HG02973 (cell line): ENCODE results near the gene ISY1.
"Not testable (repeated sequence)": the region's sequence is repeated elsewhere in the genome, so short reads cannot be mapped to it uniquely, and the experiment has no call there.

ENCODE experiments used
- ATAC-seq: cut with Tn5 transposase; IDR thresholded peaks from one replicate; pipeline ENCODE4 v1.9.1; 2021; ENCODE audit warnings: moderate library complexity; ENCODE audit not compliant: unreplicated experiment

The ISY1 gene

DNA sequence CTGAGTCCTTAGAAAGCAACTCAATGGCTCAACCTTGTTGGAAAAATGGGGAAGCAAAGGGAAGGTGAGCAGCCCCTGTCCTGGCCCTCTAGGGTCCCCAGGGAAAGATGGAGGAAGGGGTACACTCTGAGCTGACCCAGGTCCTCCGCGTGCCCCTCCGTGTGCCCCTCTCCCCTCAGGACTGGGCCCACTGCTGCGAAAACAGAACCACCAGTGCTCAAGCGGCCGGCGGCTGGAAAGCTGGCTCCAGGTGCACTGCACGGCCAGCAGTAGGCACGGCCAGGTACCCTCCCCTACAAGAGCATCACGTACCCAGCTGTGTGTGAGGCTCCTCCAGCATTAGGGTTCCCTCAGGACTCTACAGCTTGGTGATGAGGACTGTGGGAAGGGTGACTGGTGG, 65.6 kb downstream of the ISY1 start:
- no peak for ATAC-seq

DNA sequence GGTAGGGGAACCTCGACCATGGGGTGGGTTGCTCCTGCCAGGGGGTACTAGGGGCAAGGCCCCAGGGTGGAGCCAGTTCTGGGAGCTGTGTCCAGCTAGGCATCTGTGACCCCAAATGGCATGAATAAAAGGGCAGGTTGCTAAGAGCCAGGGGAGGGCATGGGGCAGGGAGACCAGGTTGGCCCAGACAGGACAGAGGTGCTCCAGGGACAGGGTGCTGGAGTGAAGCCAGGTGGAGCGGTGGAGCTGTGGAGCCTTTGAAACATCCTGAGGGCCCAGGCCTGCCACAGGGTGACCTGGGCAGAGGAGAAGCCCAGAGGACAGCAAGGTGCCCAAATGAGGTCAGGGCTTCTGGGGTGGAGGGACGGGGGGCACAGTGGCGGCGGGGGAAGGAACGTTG, 72.6 kb downstream of the ISY1 start:
- ATAC-seq: not testable (repeated sequence)

DNA sequence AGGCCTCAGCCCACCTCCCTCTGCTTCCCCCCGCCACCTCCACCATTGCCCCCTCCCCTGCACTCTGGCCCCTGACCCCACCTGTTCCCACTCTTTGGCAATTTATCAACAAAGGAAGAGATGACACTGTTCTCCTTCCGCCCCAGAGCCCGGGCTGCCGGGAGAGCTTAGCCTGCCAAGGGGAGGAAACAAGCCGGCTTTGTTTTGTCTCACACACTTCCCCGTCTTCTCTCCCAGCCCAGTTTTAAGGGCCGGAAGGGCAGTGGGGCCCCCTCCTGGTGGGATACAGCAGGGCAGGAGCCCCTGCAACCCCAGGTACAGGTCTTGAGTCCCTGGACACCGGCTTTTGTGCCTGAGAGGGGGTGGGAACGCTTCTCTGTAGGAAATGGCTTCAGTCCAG, 73.0 kb downstream of the ISY1 start:
- ATAC-seq: not testable (repeated sequence)

DNA sequence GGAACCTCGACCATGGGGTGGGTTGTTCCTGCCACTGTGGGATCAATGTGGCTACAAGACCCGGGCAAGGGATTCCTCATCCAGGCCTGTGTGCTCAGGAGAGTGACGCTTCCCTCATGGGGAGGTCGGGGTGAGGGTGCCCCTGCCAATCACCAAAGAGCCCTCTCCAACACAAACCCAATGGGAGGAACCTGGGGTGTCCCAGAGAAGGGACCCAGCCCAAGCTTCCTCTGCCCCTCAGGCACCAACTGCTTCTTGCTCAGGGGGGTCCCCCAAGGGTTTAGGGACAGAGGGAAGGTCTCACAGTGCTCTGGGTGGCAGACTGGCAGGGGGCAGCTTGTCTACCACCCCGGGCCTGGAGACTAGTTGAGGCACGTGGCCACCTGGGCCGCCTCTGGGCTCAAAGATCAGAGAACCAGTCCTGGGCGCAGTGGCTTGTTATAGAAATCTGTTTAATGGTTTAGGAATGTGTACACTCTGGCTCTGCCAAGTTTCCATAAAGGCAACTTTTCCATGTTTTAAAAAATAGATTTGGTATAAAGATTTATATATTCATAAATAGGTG, 73.6 kb downstream of the ISY1 start:
- no peak for ATAC-seq

DNA sequence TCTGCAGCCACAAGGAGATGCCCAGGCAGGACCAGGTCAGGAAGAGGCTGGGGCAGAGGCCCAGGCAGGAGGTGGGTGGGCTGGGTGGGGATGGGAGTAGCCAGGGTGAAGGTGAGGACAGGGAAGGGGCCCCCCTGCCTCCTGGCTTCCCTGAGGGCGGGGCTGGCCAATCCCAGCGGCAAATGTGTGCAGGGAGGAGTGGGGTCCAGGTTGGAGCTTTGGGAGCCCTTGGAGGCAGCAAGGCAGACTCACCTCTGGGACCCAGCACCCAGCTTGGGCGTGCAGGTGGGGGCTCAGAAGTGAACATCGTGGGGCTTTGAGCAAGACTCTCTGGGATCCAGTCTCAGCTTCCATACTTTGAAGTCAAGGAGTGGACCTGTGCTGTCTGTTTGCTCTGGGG, 75.0 kb downstream of the ISY1 start:
- ATAC-seq: no peak

DNA sequence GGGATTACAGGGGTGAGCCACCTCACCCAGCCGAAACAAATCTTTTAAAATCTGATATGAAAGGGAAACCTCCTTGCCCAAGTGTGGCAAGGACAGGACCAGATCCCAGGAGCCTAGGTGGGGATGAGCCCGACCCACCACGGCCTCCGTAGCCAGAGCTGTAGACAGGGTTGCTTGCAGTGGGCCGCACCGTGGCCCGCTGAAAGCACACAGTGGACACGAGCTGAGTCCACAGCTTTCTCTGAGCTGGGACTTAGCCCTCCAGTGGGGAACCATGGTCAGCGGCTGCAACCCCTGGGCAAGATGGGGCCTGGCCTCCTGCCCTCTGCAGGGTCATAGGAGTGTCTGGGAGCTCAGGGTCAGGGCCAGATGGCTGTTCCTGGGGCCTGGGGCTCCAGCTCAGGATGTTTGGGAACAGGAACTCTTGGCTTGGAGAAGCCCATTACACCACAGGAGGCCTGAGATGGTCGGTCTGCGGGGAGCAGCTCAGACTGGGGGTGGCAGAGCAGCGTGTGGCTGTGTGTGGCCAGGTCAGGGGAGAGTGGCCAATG, 75.6 kb downstream of the ISY1 start:
- no peak for ATAC-seq

DNA sequence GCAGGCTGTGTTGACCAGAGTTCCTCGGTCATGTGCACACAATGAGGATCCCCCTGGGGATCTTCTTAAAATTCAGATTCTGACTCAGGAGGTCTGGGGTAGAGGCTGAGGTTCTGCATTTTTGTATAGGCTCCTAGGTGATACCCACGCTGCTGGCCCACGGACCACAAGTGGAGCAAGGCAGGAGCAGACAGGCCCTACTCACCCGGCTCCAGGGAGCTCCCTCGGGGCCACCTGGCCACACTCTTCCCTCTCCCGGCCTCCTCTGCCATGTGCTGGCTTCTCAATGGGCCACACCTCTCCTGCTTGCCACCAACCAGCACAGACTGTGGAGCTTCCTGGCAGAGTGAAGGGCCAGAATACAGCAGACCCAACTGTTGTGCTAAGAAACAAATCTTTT, 76.4 kb downstream of the ISY1 start:
- ATAC-seq: no peak

DNA sequence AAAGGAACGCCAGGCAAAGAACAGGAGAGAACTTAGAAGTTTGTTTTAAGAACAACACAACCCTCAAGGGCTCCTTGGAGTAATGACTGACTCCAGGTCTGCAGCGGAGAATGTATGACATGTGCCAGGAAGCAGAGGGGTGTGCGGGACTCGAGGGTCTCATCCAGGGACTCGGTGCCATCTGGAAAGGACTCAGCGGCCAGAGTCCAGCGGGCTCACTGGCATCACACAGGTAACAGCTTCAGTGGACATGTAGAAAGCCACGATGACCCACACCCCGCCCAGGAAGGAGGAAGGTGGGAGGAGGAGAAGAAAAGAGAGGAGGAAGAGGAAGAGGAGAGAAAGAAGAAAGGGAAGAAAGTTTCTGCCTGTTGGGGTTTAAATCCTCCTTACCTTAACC, 78.8 kb downstream of the ISY1 start:
- no peak for ATAC-seq

DNA sequence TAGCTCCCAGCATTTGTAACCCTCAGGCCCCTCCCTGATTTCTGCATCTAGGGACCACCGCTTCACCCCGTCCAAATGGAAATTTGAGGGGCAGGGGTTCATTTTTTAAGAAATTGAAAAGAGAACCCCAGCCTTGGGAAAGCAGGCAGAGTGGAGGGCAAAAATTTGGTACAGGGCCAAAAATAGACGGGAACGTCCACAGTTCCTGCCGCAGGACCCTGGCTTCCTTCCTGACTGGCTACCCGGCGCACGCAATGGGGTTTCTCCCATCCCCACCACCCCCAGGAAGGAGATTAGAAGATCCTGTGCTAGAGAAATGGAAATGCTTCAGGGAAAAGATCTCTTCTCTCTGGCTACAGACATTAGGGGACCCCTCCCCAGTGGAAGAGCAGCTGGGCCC, 79.4 kb downstream of the ISY1 start:
- ATAC-seq: no peak

DNA sequence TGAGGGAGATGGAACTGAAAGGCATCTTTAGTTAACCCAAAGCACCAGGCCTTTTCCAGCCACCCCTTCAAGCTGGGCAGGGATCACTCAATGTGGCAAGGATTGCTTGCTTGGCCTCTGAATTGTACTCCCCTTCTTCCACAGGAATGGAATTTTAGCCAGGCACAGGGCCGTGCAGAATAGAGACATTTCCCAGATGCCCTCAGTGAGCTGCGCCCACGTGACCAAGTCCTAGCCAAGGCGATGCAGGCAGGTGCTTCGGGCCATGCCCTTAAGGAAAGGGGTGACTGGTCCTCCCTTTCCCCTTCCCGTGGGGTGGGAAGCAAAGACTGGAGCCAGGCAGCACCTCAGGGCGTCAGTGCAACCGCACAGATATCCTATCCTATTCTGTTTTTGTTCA, 82.4 kb downstream of the ISY1 start:
- ATAC-seq: no peak
